ENCODE measurements around the gene APEH. TPM values are rescaled to one million over a fixed set of nuclear protein-coding genes. Genes with fewer than 3 reads are reported as not detected.
A peak's percentile ranks its signal among the peaks of the same experiment; 100 is the strongest.

APEH gene
- total RNA-seq, 1 donor from 2014 or later: 150 TPM

DNA sequence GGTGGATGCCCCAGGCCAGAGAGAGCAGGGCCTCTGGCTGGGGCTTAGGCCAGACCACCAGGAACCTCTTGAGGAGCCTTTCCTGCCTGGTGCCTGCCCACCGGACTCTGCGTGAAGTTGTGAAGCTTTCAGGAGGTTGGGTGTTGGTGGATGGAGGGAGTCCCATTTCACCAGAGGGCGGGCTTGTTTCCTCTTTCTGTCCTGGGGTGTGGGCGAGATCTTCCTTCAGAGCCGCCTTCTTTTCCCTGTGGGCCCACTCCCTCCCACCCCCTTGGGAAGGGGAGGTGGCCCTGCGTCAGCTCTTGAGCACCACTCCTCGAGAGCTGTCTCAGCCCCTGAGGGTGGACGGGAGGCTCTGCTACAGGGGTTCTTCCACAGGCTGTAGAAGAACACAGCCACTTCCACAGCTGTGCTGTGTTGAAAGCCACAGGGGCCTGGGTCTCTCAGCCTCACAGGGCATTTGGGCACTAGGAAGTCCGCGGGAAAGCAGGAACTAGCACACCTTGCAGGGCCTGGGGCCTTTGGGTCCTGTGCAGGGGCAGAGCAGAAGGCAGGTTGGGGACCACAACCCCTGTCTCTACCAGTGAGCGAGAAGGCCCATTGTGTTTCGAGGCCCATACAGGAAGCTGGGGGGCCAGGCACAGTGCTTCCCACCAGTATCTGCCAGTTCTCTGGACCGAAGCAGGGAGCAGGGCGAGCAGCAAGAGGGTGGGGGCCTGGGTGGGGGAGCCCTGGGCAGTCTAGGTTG is 43.2 kb downstream of the APEH start:
- Mint-ChIP-seq H3K4me1 (peaks cover 17% of the 10 kb centered on the region), H3K27ac (ENCODE audit: unreplicated experiment) (no peak overlapping the region), H3K27me3 (ENCODE audit: low read depth) (peaks cover 11% of the 10 kb centered on the region), H3K4me3 (peak overlapping the region; percentile 69), H3K9me3 (no peaks in the 10 kb centered on the region), H3K36me3 (ENCODE audit: low read depth) (peaks cover 4% of the 10 kb centered on the region)
- TF ChIP-seq, protein P1, sequence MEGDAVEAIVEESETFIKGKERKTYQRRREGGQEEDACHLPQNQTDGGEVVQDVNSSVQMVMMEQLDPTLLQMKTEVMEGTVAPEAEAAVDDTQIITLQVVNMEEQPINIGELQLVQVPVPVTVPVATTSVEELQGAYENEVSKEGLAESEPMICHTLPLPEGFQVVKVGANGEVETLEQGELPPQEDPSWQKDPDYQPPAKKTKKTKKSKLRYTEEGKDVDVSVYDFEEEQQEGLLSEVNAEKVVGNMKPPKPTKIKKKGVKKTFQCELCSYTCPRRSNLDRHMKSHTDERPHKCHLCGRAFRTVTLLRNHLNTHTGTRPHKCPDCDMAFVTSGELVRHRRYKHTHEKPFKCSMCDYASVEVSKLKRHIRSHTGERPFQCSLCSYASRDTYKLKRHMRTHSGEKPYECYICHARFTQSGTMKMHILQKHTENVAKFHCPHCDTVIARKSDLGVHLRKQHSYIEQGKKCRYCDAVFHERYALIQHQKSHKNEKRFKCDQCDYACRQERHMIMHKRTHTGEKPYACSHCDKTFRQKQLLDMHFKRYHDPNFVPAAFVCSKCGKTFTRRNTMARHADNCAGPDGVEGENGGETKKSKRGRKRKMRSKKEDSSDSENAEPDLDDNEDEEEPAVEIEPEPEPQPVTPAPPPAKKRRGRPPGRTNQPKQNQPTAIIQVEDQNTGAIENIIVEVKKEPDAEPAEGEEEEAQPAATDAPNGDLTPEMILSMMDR (conservative IDR thresholded peaks at IDR 0.05): no peak
- DNase-seq (ENCODE audit: low read depth, low spot score): peak; percentile 9

DNA sequence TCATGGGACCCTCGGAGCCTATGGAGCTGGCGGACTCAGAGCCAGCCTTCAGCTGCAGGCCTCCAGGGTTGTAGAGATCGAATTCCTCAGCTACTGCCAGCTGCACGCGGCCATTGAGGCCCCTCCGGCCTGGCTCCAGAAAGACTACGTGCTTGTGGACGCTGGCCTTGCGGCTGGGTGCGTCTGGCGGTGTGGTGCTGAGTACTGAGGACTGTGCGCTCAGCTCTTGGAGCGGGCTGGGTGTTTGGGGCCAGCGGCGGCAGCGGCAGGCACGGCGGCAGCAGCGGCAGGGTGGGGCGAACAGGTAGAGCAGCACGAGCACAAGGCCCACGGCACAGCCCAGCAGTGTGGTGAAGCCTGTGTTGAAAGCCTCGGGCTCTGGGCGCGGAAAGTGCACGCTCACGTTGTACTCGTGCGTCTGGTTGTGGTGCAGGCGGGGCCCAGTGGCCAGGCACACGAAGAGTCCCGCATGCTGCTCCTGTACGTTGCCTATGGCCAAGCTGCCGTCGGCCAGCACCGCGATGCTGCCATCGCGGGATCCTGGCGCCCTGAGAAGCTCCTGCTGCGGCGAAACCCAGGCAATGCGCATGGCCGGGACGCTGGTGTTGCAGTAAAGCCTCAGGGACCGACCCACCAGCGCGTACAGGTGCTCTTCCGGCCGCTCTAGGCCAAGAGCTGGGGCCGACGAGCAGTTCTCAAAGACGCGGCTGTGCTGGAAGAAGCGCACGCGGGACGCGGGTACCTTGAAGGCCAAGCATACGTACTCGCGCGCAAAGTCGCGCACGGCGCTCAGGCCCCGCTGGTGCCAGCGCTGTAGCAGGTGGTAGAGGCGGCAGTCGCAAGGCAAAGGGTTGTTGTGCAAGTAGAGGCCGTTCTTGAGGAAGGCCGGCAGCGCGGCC is 44.1 kb downstream of the APEH start:
- TF ChIP-seq, protein P1 (conservative IDR thresholded peaks at IDR 0.05): no peak
- H3K4me3 Mint-ChIP-seq: peak overlapping the region; percentile 98
- H3K36me3 Mint-ChIP-seq (ENCODE audit: low read depth): peaks cover 8% of the 10 kb centered on the region
- peak overlapping the region; percentile 92 for H3K27ac Mint-ChIP-seq (ENCODE audit: unreplicated experiment)
- H3K9me3 Mint-ChIP-seq: no peaks in the 10 kb centered on the region
- H3K27me3 Mint-ChIP-seq (ENCODE audit: low read depth): peaks cover 15% of the 10 kb centered on the region
- peaks cover 25% of the 10 kb centered on the region for H3K4me1 Mint-ChIP-seq
- no peak for DNase-seq (ENCODE audit: low read depth, low spot score)

DNA sequence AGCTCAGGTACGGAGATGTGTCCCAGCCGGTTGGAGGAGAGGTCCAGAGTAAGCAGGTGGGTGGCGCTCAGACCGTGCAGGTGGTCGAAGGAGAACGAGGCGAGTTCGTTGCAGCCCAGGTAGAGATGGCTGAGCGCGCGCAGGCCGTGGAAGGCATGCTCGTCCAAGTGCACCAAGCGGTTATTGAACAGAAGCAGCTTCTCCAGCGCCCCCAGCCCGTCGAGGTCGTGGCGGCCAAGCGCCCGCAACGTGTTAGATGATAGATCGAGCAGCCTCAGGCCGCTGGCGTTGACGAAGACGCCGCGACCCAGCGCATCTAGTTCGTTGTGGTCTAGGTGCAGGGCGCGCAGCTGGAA is 44.7 kb downstream of the APEH start:
- H3K4me3 Mint-ChIP-seq: peak overlapping the region; percentile 98
- TF ChIP-seq, protein P1 (conservative IDR thresholded peaks at IDR 0.05): no peak
- peak overlapping the region; percentile 92 for H3K27ac Mint-ChIP-seq (ENCODE audit: unreplicated experiment)
- H3K27me3 Mint-ChIP-seq (ENCODE audit: low read depth): peaks cover 17% of the 10 kb centered on the region
- H3K36me3 Mint-ChIP-seq (ENCODE audit: low read depth): peaks cover 8% of the 10 kb centered on the region
- H3K9me3 Mint-ChIP-seq: no peaks in the 10 kb centered on the region
- DNase-seq (ENCODE audit: low read depth, low spot score): no peak
- H3K4me1 Mint-ChIP-seq: peaks cover 27% of the 10 kb centered on the region

DNA sequence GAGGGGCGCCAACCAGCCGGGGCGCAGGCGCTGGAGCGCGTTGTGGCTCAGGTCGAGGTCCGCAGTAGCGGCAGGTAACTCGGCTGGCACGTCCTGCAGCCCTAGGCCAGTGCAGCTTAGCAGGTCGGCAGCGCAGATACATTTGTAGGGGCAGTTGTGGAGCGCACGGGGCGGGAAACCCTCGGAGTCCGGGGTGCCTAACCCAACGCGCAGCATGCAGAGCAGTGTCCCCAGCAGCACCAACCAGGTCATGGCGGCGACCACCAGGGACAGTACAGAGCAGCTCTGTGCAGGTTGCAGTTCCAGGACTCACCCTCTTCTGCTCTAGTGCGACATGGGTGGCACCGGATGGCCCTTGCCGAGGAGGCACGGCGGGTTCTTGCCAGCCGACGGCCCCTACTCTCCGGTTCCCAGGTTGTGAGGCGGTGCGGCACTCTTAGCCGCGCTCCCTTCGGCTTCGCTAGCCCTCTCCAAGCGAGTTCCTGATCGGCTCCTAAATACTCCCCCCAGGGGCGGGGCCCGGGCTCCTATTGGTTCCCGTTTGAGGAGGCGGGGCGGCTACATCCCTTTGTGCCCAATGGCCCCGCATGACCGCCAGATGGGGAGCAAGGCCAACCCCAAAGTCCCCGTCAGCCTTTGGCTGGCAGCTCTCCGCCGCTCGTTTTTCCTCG is 45.2 kb downstream of the APEH start, which contains the start of gene AMIGO3:
AMIGO3 (minus strand) TSS at position 471 of the 671 bp plus-strand sequence; CDS start at position 252, 219 bp downstream.
- peak within 1 kb of the TSS; percentile 98 for H3K4me3 Mint-ChIP-seq
- H3K4me1 Mint-ChIP-seq: peaks cover 31% of the 10 kb centered on the region
- TF ChIP-seq, protein P1 (conservative IDR thresholded peaks at IDR 0.05): peak; percentile 73
- peaks cover 19% of the 10 kb centered on the region for H3K27me3 Mint-ChIP-seq (ENCODE audit: low read depth)
- peak; percentile 90 for DNase-seq (ENCODE audit: low read depth, low spot score)
- no peaks in the 10 kb centered on the region for H3K9me3 Mint-ChIP-seq
- H3K27ac Mint-ChIP-seq (ENCODE audit: unreplicated experiment): peak within 1 kb of the TSS; percentile 92
- H3K36me3 Mint-ChIP-seq (ENCODE audit: low read depth): peaks cover 8% of the 10 kb centered on the region

DNA sequence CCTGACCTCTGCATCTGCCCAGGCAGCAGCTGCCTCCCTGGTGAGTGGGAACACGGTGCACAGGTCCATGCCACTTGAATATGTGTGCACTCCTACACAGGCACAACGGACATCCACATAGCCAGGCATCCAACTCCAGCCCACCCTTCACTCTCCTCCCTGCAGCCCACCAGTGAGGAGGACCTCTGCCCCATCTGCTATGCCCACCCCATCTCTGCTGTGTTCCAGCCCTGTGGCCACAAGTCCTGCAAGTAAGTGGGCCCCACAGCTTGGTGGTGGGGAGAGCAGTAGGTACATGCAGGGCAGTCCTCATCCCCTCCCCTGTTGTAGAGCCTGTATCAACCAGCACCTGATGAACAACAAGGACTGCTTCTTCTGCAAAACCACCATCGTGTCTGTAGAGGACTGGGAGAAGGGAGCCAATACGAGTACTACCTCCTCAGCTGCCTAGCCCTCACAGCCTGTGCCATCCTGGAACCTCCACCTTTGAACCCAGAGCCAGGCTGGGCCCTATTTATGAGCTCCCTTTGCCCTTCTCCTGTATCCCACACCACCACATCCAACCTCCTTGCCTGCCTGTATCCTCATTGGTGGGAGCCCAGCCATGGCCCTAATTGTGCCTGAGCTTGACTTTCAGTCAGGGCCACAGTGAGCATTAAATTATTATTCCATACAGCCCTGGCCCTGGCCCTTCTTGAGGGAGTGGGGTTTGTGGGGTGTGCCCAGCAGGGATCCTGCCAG is 46.9 kb downstream of the APEH start:
- Mint-ChIP-seq H3K9me3 (no peaks in the 10 kb centered on the region), H3K36me3 (ENCODE audit: low read depth) (peaks cover 8% of the 10 kb centered on the region), H3K27me3 (ENCODE audit: low read depth) (peaks cover 19% of the 10 kb centered on the region), H3K27ac (ENCODE audit: unreplicated experiment) (peak overlapping the region; percentile 29), H3K4me3 (peak overlapping the region; percentile 98), H3K4me1 (peaks cover 36% of the 10 kb centered on the region)
- no peak for DNase-seq (ENCODE audit: low read depth, low spot score)
- TF ChIP-seq, protein P1 (conservative IDR thresholded peaks at IDR 0.05): no peak

Data from neural crest cell (in vitro differentiated cells).